ENCODE measurements around the gene TTLL12. TPM values are rescaled to one million over a fixed set of nuclear protein-coding genes. Genes with fewer than 3 reads are reported as not detected.

Gene TTLL12
- polyA plus RNA-seq, 1 donor (not counting 4 experiments of a cell fraction or from before 2014, with no cell fraction given), result 22.1 TPM

DNA sequence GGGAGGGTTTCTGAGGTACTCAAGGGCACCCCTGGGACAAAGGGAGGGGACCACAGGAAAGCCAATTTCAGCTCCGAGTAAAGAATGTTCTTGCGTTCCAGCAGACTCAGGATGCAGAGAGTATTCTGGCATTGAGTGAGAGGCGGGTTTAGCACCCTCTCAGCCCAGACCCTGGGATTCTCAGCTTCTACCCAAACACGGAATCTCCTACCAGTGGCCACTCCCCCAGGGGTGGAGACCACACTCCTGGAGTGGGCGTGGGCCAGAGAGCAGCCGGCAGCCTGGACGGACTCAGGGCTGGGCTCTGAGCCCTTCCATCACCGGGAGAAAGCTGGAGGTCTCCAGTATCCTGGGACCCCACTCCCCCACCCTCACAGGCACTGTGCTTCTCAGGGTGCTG lies 26.1 kb upstream of the TTLL12 start:
- no peak overlapping the region for H3K9ac ChIP-seq (ENCODE audit: control insufficient read depth, extremely low read depth, insufficient read depth, low read length)
- no peaks in the 10 kb centered on the region for H3K9me1 ChIP-seq (ENCODE audit: control insufficient read depth, extremely low read depth, insufficient read depth, low read length)
- H3K9me3 ChIP-seq (ENCODE audit: control insufficient read depth, low read depth, low read length), result no peaks in the 10 kb centered on the region
- H3K27me3 ChIP-seq (ENCODE audit: control insufficient read depth, extremely low read depth, insufficient read depth, low read length), result peaks cover 5% of the 10 kb centered on the region
- no peak for TF ChIP-seq EZH2 (IDR thresholded peaks at IDR 0.05; ENCODE audit: low read length)
- TF ChIP-seq, protein P1, sequence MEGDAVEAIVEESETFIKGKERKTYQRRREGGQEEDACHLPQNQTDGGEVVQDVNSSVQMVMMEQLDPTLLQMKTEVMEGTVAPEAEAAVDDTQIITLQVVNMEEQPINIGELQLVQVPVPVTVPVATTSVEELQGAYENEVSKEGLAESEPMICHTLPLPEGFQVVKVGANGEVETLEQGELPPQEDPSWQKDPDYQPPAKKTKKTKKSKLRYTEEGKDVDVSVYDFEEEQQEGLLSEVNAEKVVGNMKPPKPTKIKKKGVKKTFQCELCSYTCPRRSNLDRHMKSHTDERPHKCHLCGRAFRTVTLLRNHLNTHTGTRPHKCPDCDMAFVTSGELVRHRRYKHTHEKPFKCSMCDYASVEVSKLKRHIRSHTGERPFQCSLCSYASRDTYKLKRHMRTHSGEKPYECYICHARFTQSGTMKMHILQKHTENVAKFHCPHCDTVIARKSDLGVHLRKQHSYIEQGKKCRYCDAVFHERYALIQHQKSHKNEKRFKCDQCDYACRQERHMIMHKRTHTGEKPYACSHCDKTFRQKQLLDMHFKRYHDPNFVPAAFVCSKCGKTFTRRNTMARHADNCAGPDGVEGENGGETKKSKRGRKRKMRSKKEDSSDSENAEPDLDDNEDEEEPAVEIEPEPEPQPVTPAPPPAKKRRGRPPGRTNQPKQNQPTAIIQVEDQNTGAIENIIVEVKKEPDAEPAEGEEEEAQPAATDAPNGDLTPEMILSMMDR (optimal IDR thresholded peaks at IDR 0.05 in 1 of 3, IDR thresholded peaks at IDR 0.05 in 1 of 3, conservative IDR thresholded peaks at IDR 0.05 in 1 of 3; ENCODE audit: extremely low read depth in 1 of 3, insufficient read depth in 2 of 3, low read length in 3 of 3), result no peak
- H3K36me3 ChIP-seq (ENCODE audit: control insufficient read depth in 2 of 2, extremely low read depth in 1 of 2, insufficient read depth in 2 of 2, low read length in 2 of 2), result no peaks in the 10 kb centered on the region
- H3K27ac ChIP-seq (ENCODE audit: control insufficient read depth, insufficient read depth, low read length), result no peak overlapping the region
- no peak overlapping the region for H2AFZ ChIP-seq (ENCODE audit: control insufficient read depth, low read length)
- no peaks in the 10 kb centered on the region for H4K20me1 ChIP-seq (ENCODE audit: control insufficient read depth, extremely low read depth, insufficient read depth, low read length)
- H3K4me1 ChIP-seq (ENCODE audit: control insufficient read depth, extremely low read depth, insufficient read depth, low read length), result no peaks in the 10 kb centered on the region
- no peaks in the 10 kb centered on the region for H3K79me2 ChIP-seq (ENCODE audit: control insufficient read depth, insufficient read depth, low read length)
- dilution Hi-C loops (cut with MboI; ENCODE audit: extremely low pct_ligation_motif_present, low sequenced_read_pairs), result no loop called here
- no peak overlapping the region for H3K4me2 ChIP-seq (ENCODE audit: control insufficient read depth, extremely low read depth, insufficient read depth, low read depth, low read length)
- DNase-seq (ENCODE audit: low read depth, low spot score) (no peak), FAIRE-seq (no peak)
- no peak overlapping the region for H3K4me3 ChIP-seq (ENCODE audit: control insufficient read depth in 2 of 3, extremely low read depth in 1 of 3, insufficient read depth in 2 of 3, low read depth in 1 of 3, low read length in 3 of 3)

DNA sequence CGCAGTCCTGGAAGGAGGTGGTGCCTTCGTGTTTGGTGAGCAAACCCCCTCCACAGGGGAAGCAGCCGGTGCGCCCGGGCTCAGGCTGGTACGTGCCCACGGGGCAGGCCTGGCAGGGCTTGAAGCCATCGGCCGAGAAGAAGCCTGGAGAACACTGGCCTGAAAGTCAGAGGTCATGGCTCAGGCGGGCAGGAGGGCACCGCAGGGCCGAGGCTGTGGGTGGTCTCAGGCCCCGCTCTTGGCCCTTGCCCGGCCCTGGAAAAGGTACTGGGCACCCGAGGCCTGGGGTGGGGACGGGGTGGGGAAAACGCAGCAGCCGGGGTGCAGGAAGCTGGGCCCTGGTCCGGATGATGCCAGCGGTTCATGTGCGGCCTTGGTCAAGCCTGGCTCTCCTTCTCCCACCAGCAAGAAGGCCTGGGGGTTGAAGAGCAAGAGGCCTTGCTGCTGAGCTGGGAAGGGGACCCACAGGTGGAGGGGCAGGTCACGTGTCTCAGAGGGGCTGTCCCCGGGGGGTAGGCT lies 25.6 kb upstream of the TTLL12 start:
- no peaks in the 10 kb centered on the region for H3K36me3 ChIP-seq (ENCODE audit: control insufficient read depth in 2 of 2, extremely low read depth in 1 of 2, insufficient read depth in 2 of 2, low read length in 2 of 2)
- H3K4me2 ChIP-seq (ENCODE audit: control insufficient read depth, extremely low read depth, insufficient read depth, low read depth, low read length), result no peak overlapping the region
- H2AFZ ChIP-seq (ENCODE audit: control insufficient read depth, low read length), result no peak overlapping the region
- dilution Hi-C loops (cut with MboI; ENCODE audit: extremely low pct_ligation_motif_present, low sequenced_read_pairs), result no loop called here
- no peaks in the 10 kb centered on the region for H3K9me3 ChIP-seq (ENCODE audit: control insufficient read depth, low read depth, low read length)
- no peaks in the 10 kb centered on the region for H3K4me1 ChIP-seq (ENCODE audit: control insufficient read depth, extremely low read depth, insufficient read depth, low read length)
- no peaks in the 10 kb centered on the region for H3K79me2 ChIP-seq (ENCODE audit: control insufficient read depth, insufficient read depth, low read length)
- FAIRE-seq (no peak), DNase-seq (ENCODE audit: low read depth, low spot score) (no peak)
- H4K20me1 ChIP-seq (ENCODE audit: control insufficient read depth, extremely low read depth, insufficient read depth, low read length), result no peaks in the 10 kb centered on the region
- H3K9me1 ChIP-seq (ENCODE audit: control insufficient read depth, extremely low read depth, insufficient read depth, low read length), result no peaks in the 10 kb centered on the region
- H3K9ac ChIP-seq (ENCODE audit: control insufficient read depth, extremely low read depth, insufficient read depth, low read length), result no peak overlapping the region
- H3K27me3 ChIP-seq (ENCODE audit: control insufficient read depth, extremely low read depth, insufficient read depth, low read length), result peaks cover 11% of the 10 kb centered on the region
- no peak overlapping the region for H3K4me3 ChIP-seq (ENCODE audit: control insufficient read depth in 2 of 3, extremely low read depth in 1 of 3, insufficient read depth in 2 of 3, low read depth in 1 of 3, low read length in 3 of 3)
- TF ChIP-seq, protein P1 (optimal IDR thresholded peaks at IDR 0.05 in 1 of 3, IDR thresholded peaks at IDR 0.05 in 1 of 3, conservative IDR thresholded peaks at IDR 0.05 in 1 of 3; ENCODE audit: extremely low read depth in 1 of 3, insufficient read depth in 2 of 3, low read length in 3 of 3), result no peak
- TF ChIP-seq EZH2 (IDR thresholded peaks at IDR 0.05; ENCODE audit: low read length), result no peak
- no peak overlapping the region for H3K27ac ChIP-seq (ENCODE audit: control insufficient read depth, insufficient read depth, low read length)

Data from keratinocyte (primary cell).